ENCODE results near the gene HCST. TPM values are rescaled to one million over a fixed set of nuclear protein-coding genes. Genes with fewer than 3 reads are reported as not detected.
"Not testable (repeated sequence)": the region's sequence is repeated elsewhere in the genome, so short reads cannot be mapped to it uniquely, and the experiment has no call there.

HCST gene
- total RNA-seq, 4 donors from 2014 or later, result 8.3 TPM; not detected in 3

- no peaks in the 10 kb centered on the region for H3K27me3 ChIP-seq
- peak within 1 kb of the TSS; percentile 34 for H3K4me3 ChIP-seq
- peaks cover 21% of the 10 kb centered on the region for H3K4me1 ChIP-seq
- H3K27ac ChIP-seq, result peak within 1 kb of the TSS; percentile 44
- H3K36me3 ChIP-seq, result no peaks in the 10 kb centered on the region
- TF ChIP-seq POLR2AphosphoS5 (IDR thresholded peaks at IDR 0.05) (no peak), POLR2A (IDR thresholded peaks at IDR 0.05) (peak in 1 of 2 donors; percentile 43)
- no peak for DNase-seq (ENCODE audit: low spot score in 2 of 2)
- WGBS, result 71% methylated on average over 8 of the region's 9 CpGs
- no peaks in the 10 kb centered on the region for H3K9me3 ChIP-seq
These were observed 5.7 kb downstream of the HCST start, which contains the start of gene TYROBP for GRCh38 chr19:35908010-35908441. Gene TYROBP, minus strand, starts transcription at chr19:35908295. Its CDS starts 67 bp downstream, at chr19:35908228.

GRCh38 chr19:35908973-35909683, 6.8 kb downstream of the HCST start:
- Histone ChIP-seq H3K4me3 (no peak overlapping the region), H3K9me3 (no peaks in the 10 kb centered on the region), H3K4me1 (peaks cover 10% of the 10 kb centered on the region), H3K27me3 (no peaks in the 10 kb centered on the region), H3K27ac (peak overlapping the region; percentile 34), H3K36me3 (no peaks in the 10 kb centered on the region)
- TF ChIP-seq POLR2A (IDR thresholded peaks at IDR 0.05) (no peak), POLR2AphosphoS5 (IDR thresholded peaks at IDR 0.05) (no peak), CTCF (IDR thresholded peaks at IDR 0.05) (no peak), EP300 (IDR thresholded peaks at IDR 0.05) (no peak)
- WGBS, result 66% methylated on average over 10 of the region's 10 CpGs
- DNase-seq (ENCODE audit: low spot score in 2 of 2), result peak in 1 of 2 donors; percentile 81

GRCh38 chr19:35909684-35910035, 7.3 kb downstream of the HCST start:
- H3K4me1 ChIP-seq, result peaks cover 10% of the 10 kb centered on the region
- H3K27ac ChIP-seq, result peak overlapping the region; percentile 3
- no peak overlapping the region for H3K4me3 ChIP-seq
- H3K9me3 ChIP-seq, result no peaks in the 10 kb centered on the region
- WGBS, result 70% methylated on average over 3 of the region's 6 CpGs
- no peak for TF ChIP-seq CTCF (IDR thresholded peaks at IDR 0.05)
- TF ChIP-seq EP300 (IDR thresholded peaks at IDR 0.05), result no peak
- no peak for TF ChIP-seq POLR2AphosphoS5 (IDR thresholded peaks at IDR 0.05)
- TF ChIP-seq POLR2A (IDR thresholded peaks at IDR 0.05), result no peak
- no peaks in the 10 kb centered on the region for H3K36me3 ChIP-seq
- no peak for DNase-seq (ENCODE audit: low spot score in 2 of 2)
- no peaks in the 10 kb centered on the region for H3K27me3 ChIP-seq

GRCh38 chr19:35910355-35910754, 8.0 kb downstream of the HCST start:
- H3K36me3 ChIP-seq; H3K9me3 ChIP-seq; H3K27ac ChIP-seq; H3K27me3 ChIP-seq; DNase-seq (ENCODE audit: low spot score in 2 of 2); H3K4me3 ChIP-seq: not testable (repeated sequence)
- H3K4me1 ChIP-seq, result peaks cover 10% of the 10 kb centered on the region
- WGBS, result 92% methylated on average over 14 of the region's 14 CpGs

GRCh38 chr19:35911173-35911572, 8.8 kb downstream of the HCST start:
- no peaks in the 10 kb centered on the region for H3K36me3 ChIP-seq
- no peak for DNase-seq (ENCODE audit: low spot score in 2 of 2)
- no peak overlapping the region for H3K27ac ChIP-seq
- no peaks in the 10 kb centered on the region for H3K9me3 ChIP-seq
- peaks cover 10% of the 10 kb centered on the region for H3K4me1 ChIP-seq
- WGBS, result 60% methylated on average over 3 of the region's 3 CpGs
- no peaks in the 10 kb centered on the region for H3K27me3 ChIP-seq
- no peak overlapping the region for H3K4me3 ChIP-seq
- no peak for TF ChIP-seq CTCF (IDR thresholded peaks at IDR 0.05)

- 48% methylated on average over 5 of the region's 5 CpGs for WGBS
- Histone ChIP-seq H3K36me3 (no peaks in the 10 kb centered on the region), H3K9me3 (no peaks in the 10 kb centered on the region), H3K27ac (no peak overlapping the region), H3K4me3 (no peak overlapping the region), H3K27me3 (no peaks in the 10 kb centered on the region), H3K4me1 (peaks cover 6% of the 10 kb centered on the region)
- no peak for TF ChIP-seq POLR2AphosphoS5 (IDR thresholded peaks at IDR 0.05)
- no peak for TF ChIP-seq CTCF (IDR thresholded peaks at IDR 0.05)
- TF ChIP-seq EP300 (IDR thresholded peaks at IDR 0.05), result no peak
- TF ChIP-seq POLR2A (IDR thresholded peaks at IDR 0.05), result no peak
- no peak for DNase-seq (ENCODE audit: low spot score in 2 of 2)
These were observed 9.5 kb downstream of the HCST start for GRCh38 chr19:35911790-35912189.
